ENCODE results near the gene MNT. TPM values are rescaled to one million over a fixed set of nuclear protein-coding genes. Genes with fewer than 3 reads are reported as not detected.
A peak's percentile ranks its signal among the peaks of the same experiment; 100 is the strongest.

MNT gene
- total and polyA plus RNA-seq, 2 of the 8 experiments (the other 6 are each of a cell fraction or from before 2014, with no cell fraction given): 5.0 to 17.3 TPM

DNA sequence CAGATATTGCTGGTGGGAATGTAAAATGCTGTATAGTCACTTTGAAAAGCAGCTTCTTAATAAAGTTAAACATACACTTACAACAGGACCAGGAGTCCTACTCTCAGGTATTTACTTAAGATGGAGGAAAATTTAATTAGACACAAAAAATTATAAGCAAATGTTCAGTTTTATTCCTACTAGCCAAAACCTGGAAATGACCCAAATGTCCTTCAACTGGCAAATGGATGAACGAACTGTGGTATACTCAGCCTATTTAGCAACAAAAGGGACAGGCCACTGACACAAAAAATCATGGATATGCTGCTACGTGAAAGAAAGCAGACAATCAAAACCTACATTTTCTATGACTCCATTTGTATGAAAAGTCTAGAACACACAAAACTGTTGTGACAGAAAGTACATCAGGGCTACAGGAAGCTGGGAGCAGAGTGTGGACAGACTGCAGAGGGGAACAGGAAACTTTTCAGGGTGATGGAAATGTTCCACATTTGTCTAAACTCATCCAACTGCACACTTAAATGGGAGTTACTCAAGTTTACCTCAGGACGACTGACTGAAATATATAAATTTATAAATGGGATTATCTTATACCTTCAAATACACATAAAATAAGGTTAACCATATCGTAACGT lies 49.3 kb upstream of the MNT start:
- no peak for TF ChIP-seq SP1 (IDR thresholded peaks at IDR 0.05; ENCODE audit: low read depth, low read length)
- H4K20me1 ChIP-seq (replicated peaks in 1 of 2; ENCODE audit: control insufficient read depth in 1 of 2, insufficient read depth in 2 of 2, low read length in 2 of 2): no peaks in the 10 kb centered on the region
- H4K5ac ChIP-seq (ENCODE audit: insufficient read length, low read depth, low read length): no peak overlapping the region
- no peak overlapping the region for H3K18ac ChIP-seq (ENCODE audit: extremely low read depth, low read length)
- no peak overlapping the region for H4K91ac ChIP-seq (replicated peaks; ENCODE audit: insufficient read length, low read length)
- CTCF ChIA-PET (ENCODE audit: partially characterized antibody): interaction anchor here (0.6 to 1.4 kb wide), 3 partner anchors 11 to 31 kb away, joined by 4 to 5 read pairs (median 4); no protein-coding TSS in a partner anchor
- no peak overlapping the region for H2BK20ac ChIP-seq (ENCODE audit: low read length)
- H3K79me1 ChIP-seq (ENCODE audit: low read depth, low read length): no peaks in the 10 kb centered on the region
- no peak overlapping the region for H3K9ac ChIP-seq (replicated peaks in 1 of 4; ENCODE audit: extremely low read depth in 1 of 4, low read depth in 3 of 4, low read length in 3 of 4)
- no peak overlapping the region for H2BK120ac ChIP-seq (replicated peaks; ENCODE audit: low read depth, low read length)
- H3K4me1 ChIP-seq (replicated peaks in 1 of 4; ENCODE audit: control insufficient read depth in 3 of 4, insufficient read depth in 4 of 4, low read length in 3 of 4): no peaks in the 10 kb centered on the region
- WGBS, 2 experiments (ENCODE audit: extremely low coverage in 1 of 2, insufficient coverage in 1 of 2, insufficient read length in 1 of 2, insufficient replicate concordance in 2 of 2, low coverage in 1 of 2, low lambda C conversion rate in 2 of 2, missing lambda C conversion rate in 1 of 2): 83% methylated on average over 5 of the region's 5 CpGs; no CpG with 5 or more reads in 1 of the 2 experiments
- H2BK15ac ChIP-seq (ENCODE audit: low read length): no peak overlapping the region
- H2AFZ ChIP-seq (ENCODE audit: low read length): no peak overlapping the region
- POLR2A ChIA-PET (ENCODE audit: partially characterized antibody): interaction anchor here (0.7 kb wide), 1 partner anchor 61 kb away, joined by 3 read pairs; the partner anchor contains the start of gene METTL16
- H3K56ac ChIP-seq (replicated peaks; ENCODE audit: insufficient read length, low read depth, low read length): no peak overlapping the region
- H3K23me2 ChIP-seq (ENCODE audit: low read depth, low read length): no peaks in the 10 kb centered on the region
- peaks cover 0 to 5% (median 2%) of the 10 kb centered on the region in 4 experiments; a peak in 4 of 8 replicates for H3K36me3 ChIP-seq (ENCODE audit: control insufficient read depth in 2 of 4, insufficient read depth in 4 of 4, low read length in 3 of 4)
- peak overlapping the region; percentile 3; the same call in 1 of the 2 replicates for H3K27ac ChIP-seq (ENCODE audit: low read depth, low read length)
- H3K4me2 ChIP-seq (ENCODE audit: insufficient read depth in 1 of 2, low read depth in 2 of 2, low read length in 2 of 2): no peak overlapping the region; a peak in 1 of 4 replicates
- no peak overlapping the region for H3K23ac ChIP-seq (ENCODE audit: insufficient read length)
- no peak overlapping the region for H4K8ac ChIP-seq (ENCODE audit: extremely low read depth, insufficient read depth, low read length)
- no peak overlapping the region for H3K4ac ChIP-seq (replicated peaks; ENCODE audit: insufficient read length, low read depth, low read length)
- peaks cover 0 to 4% of the 10 kb centered on the region in 2 experiments; a peak in 1 of 4 replicates for H3K79me2 ChIP-seq (ENCODE audit: control insufficient read depth in 1 of 2, insufficient read depth in 2 of 2, low read length in 2 of 2)
- no peaks in the 10 kb centered on the region for H3K27me3 ChIP-seq (replicated peaks in 1 of 4; ENCODE audit: control insufficient read depth in 3 of 4, extremely low read depth in 1 of 4, insufficient read depth in 3 of 4, low read length in 3 of 4)
- H2BK5ac ChIP-seq (ENCODE audit: low read depth, low read length): no peak overlapping the region
- no peak overlapping the region for H2BK12ac ChIP-seq (ENCODE audit: low read depth, low read length)
- no peak for DNase-seq (ENCODE audit: low read depth in 1 of 2, low spot score in 2 of 2)
- H3K9me3 ChIP-seq (ENCODE audit: insufficient read depth in 2 of 2, low read depth in 1 of 2, low read length in 1 of 2): peaks cover 0 to 8% of the 10 kb centered on the region in 2 experiments; a peak in 1 of 4 replicates
- no peak overlapping the region for H2AK5ac ChIP-seq (ENCODE audit: low read depth, low read length)
- no peak overlapping the region for H3K14ac ChIP-seq (ENCODE audit: insufficient read length)
- H3K4me3 ChIP-seq (ENCODE audit: extremely low read depth in 1 of 4, insufficient read depth in 2 of 4, low read depth in 3 of 4, low read length in 4 of 4): no peak overlapping the region
- no peak for FAIRE-seq
